ENCODE results near the gene EFHD1. TPM values are rescaled to one million over a fixed set of nuclear protein-coding genes. Genes with fewer than 3 reads are reported as not detected.

EFHD1 gene
- 20.1 TPM for total RNA-seq
- long read RNA-seq, transcript EFHD1-201 (4 exons, 2,259 nt) = major isoform, 15 of 18 reads
- long read RNA-seq, partial matches to known transcripts = 0 of 18 reads
- long read RNA-seq, other reads (novel, unspliced or antisense) = 1 of 18 reads

GRCh38 chr2:232633413-232634205, at the start of gene EFHD1:
TSS of gene EFHD1 (plus strand) at chr2:232633604. CDS start at chr2:232633705, 101 bp downstream.
- DNase-seq (ENCODE audit: low spot score) = peak; percentile 84
- intact Hi-C loops (cut with DNase I) = loop anchor here (2.0 to 5.0 kb wide), 2 partner anchors 35 to 64 kb away; partner anchors contain the start of gene GIGYF2

GRCh38 chr2:232584238-232584637, 49.2 kb upstream of the EFHD1 start:
- no peak for DNase-seq (ENCODE audit: low spot score)
- intact Hi-C loops (cut with DNase I) = no loop called here

- intact Hi-C loops (cut with DNase I) = no loop called here
- DNase-seq (ENCODE audit: low spot score) = peak; percentile 67
These were observed 46.4 kb upstream of the EFHD1 start for GRCh38 chr2:232586943-232587505.

GRCh38 chr2:232587512-232587911, 45.9 kb upstream of the EFHD1 start:
- intact Hi-C loops (cut with DNase I) = no loop called here
- DNase-seq (ENCODE audit: low spot score) = peak; percentile 22

- intact Hi-C loops (cut with DNase I) = no loop called here
- DNase-seq (ENCODE audit: low spot score) = no peak
These were observed 45.4 kb upstream of the EFHD1 start for GRCh38 chr2:232588031-232588430.

GRCh38 chr2:232588680-232589585, 44.5 kb upstream of the EFHD1 start:
- DNase-seq (ENCODE audit: low spot score) = no peak
- intact Hi-C loops (cut with DNase I) = no loop called here

- intact Hi-C loops (cut with DNase I) = no loop called here
These were observed 40.5 kb upstream of the EFHD1 start for GRCh38 chr2:232592772-232593395.

GRCh38 chr2:232593982-232594381, 39.4 kb upstream of the EFHD1 start:
- DNase-seq (ENCODE audit: low spot score) = no peak
- intact Hi-C loops (cut with DNase I) = no loop called here

More at GRCh38 chr2:232592772-232593395, 40.5 kb upstream of the EFHD1 start:
- DNase-seq (ENCODE audit: low spot score) = no peak

GRCh38 chr2:232597362-232598079, 35.9 kb upstream of the EFHD1 start:
- DNase-seq (ENCODE audit: low spot score) = no peak
- intact Hi-C loops (cut with DNase I) = no loop called here

GRCh38 chr2:232598293-232598692, 35.1 kb upstream of the EFHD1 start:
- DNase-seq (ENCODE audit: low spot score) = no peak
- intact Hi-C loops (cut with DNase I) = no loop called here

GRCh38 chr2:232600053-232600773, 33.2 kb upstream of the EFHD1 start:
- intact Hi-C loops (cut with DNase I) = loop anchor here (10.0 kb wide), 1 partner anchor 245 kb away; no protein-coding TSS in a partner anchor
- DNase-seq (ENCODE audit: low spot score) = no peak

GRCh38 chr2:232603283-232603682, 30.1 kb upstream of the EFHD1 start:
- no peak for DNase-seq (ENCODE audit: low spot score)
- intact Hi-C loops (cut with DNase I) = loop anchor here (10.0 kb wide), 1 partner anchor 242 kb away; no protein-coding TSS in a partner anchor

- no peak for DNase-seq (ENCODE audit: low spot score)
- intact Hi-C loops (cut with DNase I) = loop anchor here (10.0 kb wide), 1 partner anchor 240 kb away; no protein-coding TSS in a partner anchor
These were observed 28.9 kb upstream of the EFHD1 start for GRCh38 chr2:232604535-232604934.

GRCh38 chr2:232607011-232607410, 26.4 kb upstream of the EFHD1 start:
- intact Hi-C loops (cut with DNase I) = loop anchor here (2.0 to 10.0 kb wide), 3 partner anchors 62 to 644 kb away; partner anchors contain the start of gene ATG16L1
- no peak for DNase-seq (ENCODE audit: low spot score)

GRCh38 chr2:232609607-232610006, 23.8 kb upstream of the EFHD1 start:
- intact Hi-C loops (cut with DNase I) = loop anchor here (10.0 kb wide), 1 partner anchor 235 kb away; no protein-coding TSS in a partner anchor
- no peak for DNase-seq (ENCODE audit: low spot score)

- intact Hi-C loops (cut with DNase I) = no loop called here
- DNase-seq (ENCODE audit: low spot score) = no peak
These were observed 23.3 kb upstream of the EFHD1 start for GRCh38 chr2:232610081-232610480.

GRCh38 chr2:232611061-232611460, 22.3 kb upstream of the EFHD1 start:
- intact Hi-C loops (cut with DNase I) = no loop called here

More at GRCh38 chr2:232611061-232611460, 22.3 kb upstream of the EFHD1 start:
- DNase-seq (ENCODE audit: low spot score) = no peak
